Measurements from ENCODE around the gene INVS. TPM values are rescaled to one million over a fixed set of nuclear protein-coding genes. Genes with fewer than 3 reads are reported as not detected.

Gene INVS
- total and polyA plus RNA-seq, 2 of the 13 experiments (the other 11 are each of a cell fraction or from before 2014, with no cell fraction given), result 11.3 to 16.3 TPM

DNA sequence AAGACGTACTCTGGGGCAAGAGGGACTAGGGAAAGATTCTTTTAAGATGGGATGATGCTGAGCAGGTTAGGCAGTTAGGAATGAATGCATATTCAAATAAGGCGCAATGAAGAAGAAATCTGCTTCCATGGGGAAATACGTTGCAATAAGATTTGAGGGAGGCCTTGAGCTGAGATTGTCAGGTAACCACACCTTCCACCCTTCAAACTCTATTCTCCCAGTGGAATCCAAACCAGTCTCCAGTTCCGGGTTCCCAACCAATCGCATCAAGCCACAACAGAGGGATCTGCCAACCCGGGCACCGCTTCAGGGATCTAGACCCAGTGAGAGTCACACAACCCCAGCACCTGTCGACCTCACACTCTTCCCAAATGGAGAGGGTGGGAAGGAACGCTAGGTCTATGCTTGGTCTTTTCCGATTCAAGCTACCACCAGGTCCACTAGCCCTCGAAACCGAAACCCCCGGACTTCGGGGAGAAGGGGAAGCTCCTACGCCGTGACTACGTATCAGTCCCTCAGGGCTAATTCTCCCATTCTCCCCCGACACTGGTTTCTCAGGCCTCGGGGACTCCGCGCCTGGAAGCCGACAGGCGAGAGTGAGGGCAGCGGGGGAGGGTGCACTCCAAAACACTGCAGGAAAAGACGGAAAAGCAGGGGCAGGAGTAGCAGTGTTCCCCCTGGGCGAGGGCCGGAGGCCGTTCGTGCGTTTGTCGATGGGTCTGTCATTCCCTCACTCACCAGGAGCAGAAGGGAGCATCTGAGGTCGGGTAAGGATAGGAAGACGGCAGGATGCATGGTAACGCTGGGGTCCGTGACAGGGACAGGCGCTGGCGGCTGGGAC is 777 bp upstream of the INVS start (continued):
- TF ChIP-seq CTCF (CRISPR knock-in tag; IDR thresholded peaks at IDR 0.05) (no peak), ZNF317 (CRISPR knock-in tag; IDR thresholded peaks at IDR 0.05) (no peak), ZSCAN29 (CRISPR knock-in tag; conservative IDR thresholded peaks at IDR 0.05) (no peak; the same call in 1 of the 2 replicates), ZNF75D (CRISPR knock-in tag; IDR thresholded peaks at IDR 0.05; ENCODE audit: borderline replicate concordance) (no peak), ZNF749 (CRISPR knock-in tag; IDR thresholded peaks at IDR 0.05; ENCODE audit: borderline replicate concordance) (no peak), FLYWCH1 (CRISPR knock-in tag; IDR thresholded peaks at IDR 0.05) (peak; percentile 84; the same call in 1 of the 2 replicates), ZNF607 (CRISPR knock-in tag; IDR thresholded peaks at IDR 0.05; ENCODE audit: borderline replicate concordance) (0 out of 2 replicates have a peak, but pooled peaks have one; percentile 56), ERF (CRISPR knock-in tag; IDR thresholded peaks at IDR 0.05) (0 out of 2 replicates have a peak, but pooled peaks have one; percentile 19), NBN (conservative IDR thresholded peaks at IDR 0.05) (no peak), TP53 (CRISPR knock-in tag; conservative IDR thresholded peaks at IDR 0.05) (no peak), KMT2A (CRISPR knock-in tag; IDR thresholded peaks at IDR 0.05) (no peak), ZNF44 (CRISPR knock-in tag; IDR thresholded peaks at IDR 0.05) (no peak)
- TF ChIP-seq, protein P1, sequence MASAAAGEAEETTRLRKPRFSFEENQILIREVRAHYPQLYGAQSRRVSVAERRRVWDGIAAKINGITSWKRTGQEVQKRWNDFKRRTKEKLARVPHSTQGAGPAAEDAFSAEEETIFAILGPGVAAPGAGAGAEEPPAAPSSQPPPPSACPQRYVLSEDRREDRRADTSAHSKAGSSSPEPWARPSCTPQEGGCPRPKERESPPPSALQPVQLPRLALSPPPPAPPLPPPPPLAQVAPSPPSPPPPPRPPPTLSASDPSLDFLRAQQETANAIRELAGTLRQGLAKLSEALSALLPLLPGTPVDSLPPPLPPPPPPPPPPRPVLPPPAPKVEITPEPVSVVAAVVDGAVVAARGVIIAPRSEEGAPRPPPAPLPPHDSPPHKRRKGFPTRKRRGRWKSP (CRISPR knock-in tag; IDR thresholded peaks at IDR 0.05), result no peak
- TF ChIP-seq, protein P2, sequence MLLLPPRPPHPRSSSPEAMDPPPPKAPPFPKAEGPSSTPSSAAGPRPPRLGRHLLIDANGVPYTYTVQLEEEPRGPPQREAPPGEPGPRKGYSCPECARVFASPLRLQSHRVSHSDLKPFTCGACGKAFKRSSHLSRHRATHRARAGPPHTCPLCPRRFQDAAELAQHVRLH (CRISPR knock-in tag; IDR thresholded peaks at IDR 0.05; ENCODE audit: borderline replicate concordance, low read depth), result 0 out of 2 replicates have a peak, but pooled peaks have one; percentile 12
- TF ChIP-seq, protein P3, sequence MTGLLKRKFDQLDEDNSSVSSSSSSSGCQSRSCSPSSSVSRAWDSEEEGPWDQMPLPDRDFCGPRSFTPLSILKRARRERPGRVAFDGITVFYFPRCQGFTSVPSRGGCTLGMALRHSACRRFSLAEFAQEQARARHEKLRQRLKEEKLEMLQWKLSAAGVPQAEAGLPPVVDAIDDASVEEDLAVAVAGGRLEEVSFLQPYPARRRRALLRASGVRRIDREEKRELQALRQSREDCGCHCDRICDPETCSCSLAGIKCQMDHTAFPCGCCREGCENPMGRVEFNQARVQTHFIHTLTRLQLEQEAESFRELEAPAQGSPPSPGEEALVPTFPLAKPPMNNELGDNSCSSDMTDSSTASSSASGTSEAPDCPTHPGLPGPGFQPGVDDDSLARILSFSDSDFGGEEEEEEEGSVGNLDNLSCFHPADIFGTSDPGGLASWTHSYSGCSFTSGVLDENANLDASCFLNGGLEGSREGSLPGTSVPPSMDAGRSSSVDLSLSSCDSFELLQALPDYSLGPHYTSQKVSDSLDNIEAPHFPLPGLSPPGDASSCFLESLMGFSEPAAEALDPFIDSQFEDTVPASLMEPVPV (CRISPR knock-in tag; IDR thresholded peaks at IDR 0.05), result no peak; the same call in 1 of the 2 replicates
- TF ChIP-seq, protein P4, sequence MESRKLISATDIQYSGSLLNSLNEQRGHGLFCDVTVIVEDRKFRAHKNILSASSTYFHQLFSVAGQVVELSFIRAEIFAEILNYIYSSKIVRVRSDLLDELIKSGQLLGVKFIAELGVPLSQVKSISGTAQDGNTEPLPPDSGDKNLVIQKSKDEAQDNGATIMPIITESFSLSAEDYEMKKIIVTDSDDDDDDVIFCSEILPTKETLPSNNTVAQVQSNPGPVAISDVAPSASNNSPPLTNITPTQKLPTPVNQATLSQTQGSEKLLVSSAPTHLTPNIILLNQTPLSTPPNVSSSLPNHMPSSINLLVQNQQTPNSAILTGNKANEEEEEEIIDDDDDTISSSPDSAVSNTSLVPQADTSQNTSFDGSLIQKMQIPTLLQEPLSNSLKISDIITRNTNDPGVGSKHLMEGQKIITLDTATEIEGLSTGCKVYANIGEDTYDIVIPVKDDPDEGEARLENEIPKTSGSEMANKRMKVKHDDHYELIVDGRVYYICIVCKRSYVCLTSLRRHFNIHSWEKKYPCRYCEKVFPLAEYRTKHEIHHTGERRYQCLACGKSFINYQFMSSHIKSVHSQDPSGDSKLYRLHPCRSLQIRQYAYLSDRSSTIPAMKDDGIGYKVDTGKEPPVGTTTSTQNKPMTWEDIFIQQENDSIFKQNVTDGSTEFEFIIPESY (CRISPR knock-in tag; IDR thresholded peaks at IDR 0.05), result 0 out of 2 replicates have a peak, but pooled peaks have one; percentile 4

Data from HepG2 (cell line).